WTC11 (cell line): ENCODE data around the gene PGD. TPM values are rescaled to one million over a fixed set of nuclear protein-coding genes. Genes with fewer than 3 reads are reported as not detected.

Experiments
- ATAC-seq: fragments of 200-7000 bp; cut with Tn5 transposase; 2 replicates; pipeline ENCODE4 v1.10.0; 2021; ENCODE audit warnings: mild to moderate bottlenecking, moderate library complexity
- CTCF ChIA-PET: fragments of 300-600 bp; sonication (Branson Sonifier 250); formaldehyde crosslinking; loops from one replicate; lab custom pipeline; 2021; ENCODE audit warnings: antibody characterized with exemption; lab: Charles Lee
- POLR2A ChIA-PET: fragments of 350-600 bp; sonication (Branson Sonifier 250); formaldehyde crosslinking; loops from one replicate; lab custom pipeline; 2021; ENCODE audit warnings: antibody characterized with exemption; lab: Charles Lee
- DNase-seq: peaks from one replicate; pipeline ENCODE4 v3.0.0; 2021; ENCODE audit warnings: low spot score
- H3K27ac Mint-ChIP-seq: 2 replicates; pipeline ENCODE4 v1.8.0; 2021; ENCODE audit warnings: mixed read lengths
- H3K27me3 Mint-ChIP-seq: 2 replicates; pipeline ENCODE4 v1.8.0; 2021; ENCODE audit warnings: low read depth, mild to moderate bottlenecking, moderate library complexity, mixed read lengths
- H3K36me3 Mint-ChIP-seq: 2 replicates; pipeline ENCODE4 v1.8.0; 2021; ENCODE audit warnings: mixed read lengths
- H3K4me1 Mint-ChIP-seq: 2 replicates; pipeline ENCODE4 v1.8.0; 2022; ENCODE audit warnings: mixed read lengths
- H3K4me3 Mint-ChIP-seq: 2 replicates; pipeline ENCODE4 v1.8.0; 2021; ENCODE audit warnings: mild to moderate bottlenecking, moderate library complexity, mixed read lengths
- H3K9me3 Mint-ChIP-seq: 2 replicates; pipeline ENCODE4 v1.8.0; 2021; ENCODE audit warnings: mixed read lengths
- ATF1 ChIP-seq: sonication (generic); formaldehyde crosslinking; IDR thresholded peaks from 2 replicates; pipeline ENCODE4 v1.8.1; 2023; ENCODE audit warnings: mild to moderate bottlenecking, moderate library complexity, missing genetic modification reagents
- CBFB ChIP-seq: sonication (generic); formaldehyde crosslinking; IDR thresholded peaks from 2 replicates; pipeline ENCODE4 v1.8.1; 2022; ENCODE audit warnings: mild to moderate bottlenecking, low read depth, missing genetic modification reagents
- ELF4 ChIP-seq: sonication (generic); formaldehyde crosslinking; IDR thresholded peaks from 2 replicates; pipeline ENCODE4 v1.8.1; 2022; ENCODE audit warnings: low read depth, mild to moderate bottlenecking, moderate library complexity, missing genetic modification reagents
- ETV6 ChIP-seq: sonication (generic); formaldehyde crosslinking; IDR thresholded peaks from 2 replicates; pipeline ENCODE4 v1.8.1; 2022; ENCODE audit warnings: mild to moderate bottlenecking, missing genetic modification reagents
- FOXJ3 ChIP-seq: sonication (generic); formaldehyde crosslinking; IDR thresholded peaks from 2 replicates; pipeline ENCODE4 v1.9.0; 2021; ENCODE audit warnings: missing genetic modification reagents, mild to moderate bottlenecking, borderline replicate concordance
- FOXK1 ChIP-seq: sonication (generic); formaldehyde crosslinking; IDR thresholded peaks from 2 replicates; pipeline ENCODE4 v1.8.0; 2022; ENCODE audit warnings: mild to moderate bottlenecking, moderate library complexity, missing genetic modification reagents
- GTF2I ChIP-seq: fragments of 250-450 bp; sonication (Bioruptor Pico); conservative IDR thresholded peaks from 2 replicates; pipeline ENCODE4 v1.4.0; 2021; ENCODE audit warnings: mild to moderate bottlenecking
- HMGA2 ChIP-seq: fragments of 250-450 bp; sonication (Bioruptor Pico); IDR thresholded peaks from 2 replicates; pipeline ENCODE4 v1.4.0; 2021; ENCODE audit warnings: mild to moderate bottlenecking, moderate library complexity
- IRF2 ChIP-seq: sonication (generic); formaldehyde crosslinking; IDR thresholded peaks from 2 replicates; pipeline ENCODE4 v1.8.0; 2022; ENCODE audit warnings: low read depth, missing genetic modification reagents, borderline replicate concordance
- JAZF1 ChIP-seq: fragments of 250-450 bp; sonication (Bioruptor Pico); IDR thresholded peaks from 2 replicates; pipeline ENCODE4 v1.9.0; 2021; ENCODE audit warnings: moderate library complexity, mild to moderate bottlenecking, inconsistent platforms
- MYBL2 ChIP-seq: sonication (generic); formaldehyde crosslinking; IDR thresholded peaks from 2 replicates; pipeline ENCODE4 v1.8.1; 2023; ENCODE audit warnings: mild to moderate bottlenecking, moderate library complexity, missing genetic modification reagents
- NR1H2 ChIP-seq: sonication (generic); formaldehyde crosslinking; IDR thresholded peaks from 2 replicates; pipeline ENCODE4 v1.9.0; 2021; ENCODE audit warnings: mild to moderate bottlenecking, moderate library complexity, missing genetic modification reagents
- RELA ChIP-seq: sonication (generic); formaldehyde crosslinking; IDR thresholded peaks from 2 replicates; pipeline ENCODE4 v1.8.1; 2022; ENCODE audit warnings: missing genetic modification reagents, mild to moderate bottlenecking, borderline replicate concordance
- SMAD4 ChIP-seq: sonication (generic); formaldehyde crosslinking; IDR thresholded peaks from 2 replicates; pipeline ENCODE4 v1.8.0; 2022; ENCODE audit warnings: mild to moderate bottlenecking, missing genetic modification reagents
- TP53 ChIP-seq: sonication (generic); formaldehyde crosslinking; IDR thresholded peaks from 2 replicates; pipeline ENCODE4 v1.8.1; 2023; ENCODE audit warnings: mild to moderate bottlenecking, missing genetic modification reagents
- ZBTB21 ChIP-seq: sonication (generic); formaldehyde crosslinking; IDR thresholded peaks from 2 replicates; pipeline ENCODE4 v1.8.1; 2023; ENCODE audit warnings: mild to moderate bottlenecking, missing genetic modification reagents, borderline replicate concordance
- ZNF263 ChIP-seq: sonication (generic); formaldehyde crosslinking; IDR thresholded peaks from 2 replicates; pipeline ENCODE4 v1.8.1; 2022; ENCODE audit warnings: low read depth, mild to moderate bottlenecking, moderate library complexity, missing genetic modification reagents
- ZNF396 ChIP-seq: fragments of 250-450 bp; sonication (Bioruptor Pico); IDR thresholded peaks from 2 replicates; pipeline ENCODE4 v1.8.0; 2021; ENCODE audit warnings: mild to moderate bottlenecking, moderate library complexity, borderline replicate concordance
- total RNA-seq: library from RNA; stranded (reverse); gene quantifications from 3 replicates; pipeline ENCODE4 v1.2.3, GENCODE V29; 2021
- TF ChIP-seq, protein P1 (sequence below): fragments of 250-450 bp; sonication (Bioruptor Pico); conservative IDR thresholded peaks from 2 replicates; pipeline ENCODE4 v1.9.0; 2021; ENCODE audit warnings: mild to moderate bottlenecking
- TF ChIP-seq, protein P2 (sequence below): sonication (generic); formaldehyde crosslinking; IDR thresholded peaks from 2 replicates; pipeline ENCODE4 v1.8.0; 2023; ENCODE audit warnings: missing genetic modification reagents, mild to moderate bottlenecking, borderline replicate concordance
- TF ChIP-seq, protein P3 (sequence below): sonication (generic); formaldehyde crosslinking; IDR thresholded peaks from 2 replicates; pipeline ENCODE4 v1.8.1; 2022; ENCODE audit warnings: mild to moderate bottlenecking, moderate library complexity, missing genetic modification reagents

Gene PGD
- total RNA-seq, 1 experiment from 2014 or later: 278 TPM

DNA sequence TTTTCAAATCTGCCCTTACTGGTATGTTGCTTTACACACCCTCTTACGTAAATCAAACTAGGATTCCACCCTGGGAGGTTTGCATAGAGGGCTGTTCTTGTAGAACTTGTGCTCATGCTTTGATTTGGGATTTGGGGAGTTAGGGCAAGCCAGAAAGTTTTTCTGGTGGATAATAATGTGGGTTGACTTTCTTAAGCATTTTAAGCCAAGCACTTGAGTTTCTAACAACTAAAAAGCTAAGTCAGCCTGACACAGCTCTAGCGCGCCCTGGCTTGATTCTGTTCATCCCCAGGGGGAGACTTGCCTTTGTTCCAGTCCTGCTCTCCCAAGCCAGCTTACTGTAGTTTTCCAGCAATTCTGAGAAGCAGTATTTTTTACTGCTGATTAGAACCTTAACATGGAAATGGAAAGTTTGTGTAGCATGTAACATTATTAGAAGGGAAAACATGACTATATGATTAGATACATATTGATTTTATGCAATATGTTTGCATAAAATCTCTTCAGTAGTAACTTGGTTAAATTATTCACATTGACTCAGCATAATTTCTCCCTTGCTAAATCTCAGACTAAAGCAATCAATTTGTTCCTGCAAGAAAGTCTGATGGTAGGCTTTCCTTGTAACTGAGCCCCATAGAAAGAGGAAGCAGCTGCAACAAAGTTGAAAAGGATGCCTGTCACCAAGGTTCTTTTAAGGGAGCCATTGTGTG is 11.0 kb upstream of the PGD start (continued):
- TF ChIP-seq ETV6 (no peak), NR1H2 (CRISPR knock-in tag) (no peak), ELF4 (CRISPR knock-in tag) (no peak)
- TF ChIP-seq, protein P1, sequence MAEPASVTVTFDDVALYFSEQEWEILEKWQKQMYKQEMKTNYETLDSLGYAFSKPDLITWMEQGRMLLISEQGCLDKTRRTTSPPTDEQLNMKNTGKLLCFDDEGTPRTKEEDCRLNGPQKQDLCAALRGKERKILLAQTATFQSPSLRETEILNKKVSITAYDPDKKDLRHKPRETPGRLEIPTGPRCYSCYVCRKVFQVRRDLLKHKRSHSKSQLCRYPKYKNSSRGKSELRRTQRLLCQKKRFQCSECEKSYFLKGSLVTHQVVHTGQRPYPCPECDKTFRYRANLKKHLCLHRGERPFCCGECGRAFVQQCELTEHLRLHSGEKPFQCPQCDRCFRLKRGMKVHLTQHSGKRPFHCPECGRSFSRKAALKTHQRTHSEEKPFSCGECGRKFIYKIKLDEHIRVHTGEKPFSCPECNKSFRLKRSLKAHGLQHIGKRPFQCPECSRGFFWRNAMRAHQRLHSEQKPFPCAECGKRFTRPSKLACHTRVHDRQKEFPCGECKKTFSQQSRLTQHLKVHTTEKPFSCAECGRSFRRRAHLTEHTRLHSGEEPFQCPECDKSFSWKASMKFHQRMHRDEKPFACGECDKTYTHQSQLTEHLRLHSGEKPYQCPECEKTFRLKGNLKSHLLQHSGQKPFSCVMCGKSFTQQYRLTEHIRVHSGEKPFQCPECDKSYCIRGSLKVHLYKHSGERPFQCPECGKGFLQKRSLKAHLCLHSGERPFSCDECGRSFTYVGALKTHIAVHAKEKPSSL (CRISPR knock-in tag): no peak

DNA sequence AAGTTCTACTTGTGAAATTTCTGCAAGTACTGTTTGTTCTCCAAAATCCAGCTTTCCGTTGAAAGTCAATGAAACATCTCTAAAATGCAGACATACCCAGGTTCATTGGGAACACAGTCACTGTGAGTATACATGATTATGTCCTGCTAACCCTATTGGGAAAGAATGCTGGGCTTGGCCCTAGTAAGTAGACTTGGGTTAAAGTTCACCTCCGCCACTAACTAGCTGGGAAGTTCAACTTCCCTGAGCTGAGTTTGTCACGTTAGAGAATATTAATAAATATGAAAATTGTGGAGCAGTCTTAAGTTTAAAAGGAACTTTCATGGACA is 10.5 kb upstream of the PGD start:
- DNase-seq: no peak
- no peaks in the 10 kb centered on the region for H3K27me3 Mint-ChIP-seq
- ChIA-PET CTCF (interaction anchor here (0.7 to 1.8 kb wide), 4 partner anchors 11 to 50 kb away, joined by 4 to 8 read pairs (median 6); partner anchors contain the start of gene PGD), POLR2A (interaction anchor here (0.9 kb wide), 1 partner anchor 668 kb away, joined by 3 read pairs; no protein-coding TSS in a partner anchor)
- no peaks in the 10 kb centered on the region for H3K9me3 Mint-ChIP-seq
- H3K4me1 Mint-ChIP-seq: peaks cover 10% of the 10 kb centered on the region
- no peak for ATAC-seq
- 0 out of 2 replicates have a peak overlapping the region, but pooled peaks have one; percentile 63 for H3K27ac Mint-ChIP-seq
- H3K36me3 Mint-ChIP-seq: peaks cover 8% of the 10 kb centered on the region
- no peak overlapping the region for H3K4me3 Mint-ChIP-seq
- TF ChIP-seq IRF2 (CRISPR knock-in tag) (no peak), ATF1 (CRISPR knock-in tag) (no peak), FOXJ3 (CRISPR knock-in tag) (no peak), RELA (CRISPR knock-in tag) (no peak)

DNA sequence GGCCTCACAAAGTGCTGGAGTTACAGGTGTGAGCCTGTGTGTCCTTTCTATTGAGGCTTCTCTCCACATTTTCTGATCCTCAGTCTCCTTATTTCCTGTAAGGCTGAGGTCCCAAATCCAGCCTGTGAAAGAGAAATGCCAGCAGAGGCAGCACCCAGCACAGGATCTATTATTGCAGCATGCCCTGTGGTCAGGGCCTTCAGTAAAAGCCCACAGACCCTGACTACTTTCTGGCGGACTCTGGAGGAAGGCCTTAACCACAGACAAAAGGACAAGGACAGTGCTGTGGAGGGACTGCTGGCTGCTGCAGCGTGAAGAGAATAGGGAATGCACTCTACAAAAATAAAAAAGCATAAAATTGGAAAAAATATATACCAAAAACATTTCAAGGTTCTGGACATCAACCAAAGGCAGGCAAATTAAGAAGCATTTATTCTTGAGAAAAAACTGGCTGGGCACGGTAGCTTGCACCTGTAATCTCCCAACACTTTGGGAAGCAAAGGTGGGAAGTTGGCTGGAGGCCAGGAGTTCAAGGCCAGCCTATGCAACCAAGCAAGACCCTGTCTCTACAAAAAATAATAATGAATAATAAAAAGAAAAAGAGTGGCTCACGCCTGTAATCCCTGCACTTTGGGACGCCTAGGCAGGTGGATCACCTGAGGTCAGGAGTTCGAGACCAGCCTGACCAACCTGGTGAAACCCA is 9.4 kb upstream of the PGD start:
- H3K36me3 Mint-ChIP-seq: peaks cover 9% of the 10 kb centered on the region
- peaks cover 10% of the 10 kb centered on the region for H3K4me1 Mint-ChIP-seq
- DNase-seq (no peak), ATAC-seq (no peak)
- CTCF ChIA-PET: interaction anchor here (1.8 kb wide), 1 partner anchor 9 kb away, joined by 4 read pairs; the partner anchor contains the start of gene PGD
- H3K9me3 Mint-ChIP-seq: peaks cover 8% of the 10 kb centered on the region
- no peak overlapping the region for H3K4me3 Mint-ChIP-seq
- POLR2A ChIA-PET: interaction anchor here (0.7 kb wide), 1 partner anchor 324 kb away, joined by 5 read pairs; no protein-coding TSS in a partner anchor
- H3K27ac Mint-ChIP-seq: peak overlapping the region; percentile 20; the same call in 1 of the 2 replicates
- TF ChIP-seq TP53 (CRISPR knock-in tag) (no peak), ZBTB21 (CRISPR knock-in tag) (no peak), JAZF1 (CRISPR knock-in tag) (no peak), FOXK1 (CRISPR knock-in tag) (no peak), HMGA2 (CRISPR knock-in tag) (no peak), CBFB (CRISPR knock-in tag) (no peak), ZNF396 (no peak), SMAD4 (CRISPR knock-in tag) (no peak), ZNF263 (CRISPR knock-in tag) (no peak), GTF2I (no peak), MYBL2 (CRISPR knock-in tag) (no peak)
- TF ChIP-seq, protein P2, sequence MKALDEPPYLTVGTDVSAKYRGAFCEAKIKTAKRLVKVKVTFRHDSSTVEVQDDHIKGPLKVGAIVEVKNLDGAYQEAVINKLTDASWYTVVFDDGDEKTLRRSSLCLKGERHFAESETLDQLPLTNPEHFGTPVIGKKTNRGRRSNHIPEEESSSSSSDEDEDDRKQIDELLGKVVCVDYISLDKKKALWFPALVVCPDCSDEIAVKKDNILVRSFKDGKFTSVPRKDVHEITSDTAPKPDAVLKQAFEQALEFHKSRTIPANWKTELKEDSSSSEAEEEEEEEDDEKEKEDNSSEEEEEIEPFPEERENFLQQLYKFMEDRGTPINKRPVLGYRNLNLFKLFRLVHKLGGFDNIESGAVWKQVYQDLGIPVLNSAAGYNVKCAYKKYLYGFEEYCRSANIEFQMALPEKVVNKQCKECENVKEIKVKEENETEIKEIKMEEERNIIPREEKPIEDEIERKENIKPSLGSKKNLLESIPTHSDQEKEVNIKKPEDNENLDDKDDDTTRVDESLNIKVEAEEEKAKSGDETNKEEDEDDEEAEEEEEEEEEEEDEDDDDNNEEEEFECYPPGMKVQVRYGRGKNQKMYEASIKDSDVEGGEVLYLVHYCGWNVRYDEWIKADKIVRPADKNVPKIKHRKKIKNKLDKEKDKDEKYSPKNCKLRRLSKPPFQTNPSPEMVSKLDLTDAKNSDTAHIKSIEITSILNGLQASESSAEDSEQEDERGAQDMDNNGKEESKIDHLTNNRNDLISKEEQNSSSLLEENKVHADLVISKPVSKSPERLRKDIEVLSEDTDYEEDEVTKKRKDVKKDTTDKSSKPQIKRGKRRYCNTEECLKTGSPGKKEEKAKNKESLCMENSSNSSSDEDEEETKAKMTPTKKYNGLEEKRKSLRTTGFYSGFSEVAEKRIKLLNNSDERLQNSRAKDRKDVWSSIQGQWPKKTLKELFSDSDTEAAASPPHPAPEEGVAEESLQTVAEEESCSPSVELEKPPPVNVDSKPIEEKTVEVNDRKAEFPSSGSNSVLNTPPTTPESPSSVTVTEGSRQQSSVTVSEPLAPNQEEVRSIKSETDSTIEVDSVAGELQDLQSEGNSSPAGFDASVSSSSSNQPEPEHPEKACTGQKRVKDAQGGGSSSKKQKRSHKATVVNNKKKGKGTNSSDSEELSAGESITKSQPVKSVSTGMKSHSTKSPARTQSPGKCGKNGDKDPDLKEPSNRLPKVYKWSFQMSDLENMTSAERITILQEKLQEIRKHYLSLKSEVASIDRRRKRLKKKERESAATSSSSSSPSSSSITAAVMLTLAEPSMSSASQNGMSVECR (CRISPR knock-in tag): no peak
- TF ChIP-seq, protein P3, sequence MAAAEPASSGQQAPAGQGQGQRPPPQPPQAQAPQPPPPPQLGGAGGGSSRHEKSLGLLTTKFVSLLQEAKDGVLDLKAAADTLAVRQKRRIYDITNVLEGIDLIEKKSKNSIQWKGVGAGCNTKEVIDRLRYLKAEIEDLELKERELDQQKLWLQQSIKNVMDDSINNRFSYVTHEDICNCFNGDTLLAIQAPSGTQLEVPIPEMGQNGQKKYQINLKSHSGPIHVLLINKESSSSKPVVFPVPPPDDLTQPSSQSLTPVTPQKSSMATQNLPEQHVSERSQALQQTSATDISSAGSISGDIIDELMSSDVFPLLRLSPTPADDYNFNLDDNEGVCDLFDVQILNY (CRISPR knock-in tag): no peak
- no peaks in the 10 kb centered on the region for H3K27me3 Mint-ChIP-seq
